Activated CD8-positive, alpha-beta T cell treated with anti-CD3 and anti-CD28 coated beads, Interleukin-2, amount 10 ng/mL, durations not matched to agents 7 days and 5 days (primary cell): ENCODE measurements around the gene C6orf52. TPM values are rescaled to one million over a fixed set of nuclear protein-coding genes. Genes with fewer than 3 reads are reported as not detected.
"Not testable (repeated sequence)": the region's sequence is repeated elsewhere in the genome, so short reads cannot be mapped to it uniquely, and the experiment has no call there.

Experiments
- ATAC-seq: fragments of 150-1000 bp; cut with Tn5 transposase; one replicate; pipeline ENCODE4 v1.10.0; 2021; ENCODE audit warnings: moderate library complexity
- CTCF ChIA-PET: fragments of 350-600 bp; sonication (Branson Sonifier 250); formaldehyde crosslinking; loops from one replicate; lab custom pipeline; 2021; ENCODE audit warnings: antibody characterized with exemption; lab: Charles Lee
- POLR2A ChIA-PET: fragments of 350-600 bp; sonication (Branson Sonifier 250); formaldehyde crosslinking; loops from one replicate; lab custom pipeline; 2021; ENCODE audit warnings: antibody characterized with exemption; lab: Charles Lee
- DNase-seq: peaks from one replicate; pipeline ENCODE4 v3.0.0-alpha.2; 2020
- H3K27ac Mint-ChIP-seq: one replicate; pipeline ENCODE4 v1.8.0; 2021; ENCODE audit warnings: mild to moderate bottlenecking, mixed read lengths
- H3K27me3 Mint-ChIP-seq: one replicate; pipeline ENCODE4 v1.8.0; 2021; ENCODE audit warnings: low read depth, mixed read lengths
- H3K36me3 Mint-ChIP-seq: one replicate; pipeline ENCODE4 v1.8.0; 2021; ENCODE audit warnings: low read depth, mixed read lengths
- H3K4me1 Mint-ChIP-seq: one replicate; pipeline ENCODE4 v1.8.0; 2021; ENCODE audit warnings: low read depth, mixed read lengths
- H3K4me3 Mint-ChIP-seq: one replicate; pipeline ENCODE4 v1.8.0; 2021; ENCODE audit warnings: mild to moderate bottlenecking, mixed read lengths
- H3K9me3 Mint-ChIP-seq: one replicate; pipeline ENCODE4 v1.8.0; 2022; ENCODE audit warnings: mixed read lengths; ENCODE audit not compliant: insufficient read depth
- total RNA-seq, 2 experiments: library from RNA; stranded (reverse); gene quantifications; one replicate each; pipeline ENCODE4 v1.2.3, GENCODE V29; 2021

Gene C6orf52
- 1 to 10 TPM; 2.3 to 2.9 TPM for total RNA-seq

DNA sequence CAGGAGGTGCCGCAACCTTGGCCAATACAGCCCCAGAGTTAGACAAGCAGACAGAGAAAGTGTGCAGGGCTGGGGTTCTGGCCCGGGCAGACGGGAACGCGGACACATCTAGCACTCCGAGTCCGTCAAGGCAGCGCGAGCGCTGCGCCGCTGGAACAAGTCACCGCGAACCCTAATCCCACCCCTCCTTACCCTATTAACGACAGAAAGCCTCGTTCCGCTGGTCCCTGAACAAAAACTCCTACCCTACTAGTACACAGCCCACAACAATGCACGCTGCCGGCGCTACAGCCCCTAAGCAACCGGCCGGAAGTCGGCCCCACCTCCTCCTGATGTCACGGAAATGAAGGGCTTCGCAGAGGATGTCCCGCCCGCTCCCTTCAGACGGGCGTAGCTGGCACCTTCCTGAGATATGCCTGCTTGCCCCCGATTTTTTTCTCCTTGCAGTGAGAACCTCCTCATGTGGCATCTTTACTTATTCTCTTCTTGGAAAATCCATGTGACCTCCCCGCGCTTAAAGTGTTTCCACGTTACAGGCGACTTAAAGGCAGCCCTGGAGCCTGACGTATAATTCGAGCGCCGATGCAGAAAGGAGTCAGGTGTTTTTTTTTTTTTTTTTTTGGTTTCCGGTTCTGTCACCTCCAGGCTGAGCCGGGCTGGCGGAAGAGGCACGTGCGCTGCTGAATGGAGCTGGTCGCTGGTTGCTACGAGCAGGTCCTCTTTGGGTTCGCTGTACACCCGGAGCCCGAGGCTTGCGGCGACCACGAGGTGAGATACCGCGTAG, at the start of gene C6orf52, which contains the start of gene PAK1IP1:
Gene C6orf52, minus strand, starts transcription at position 315 of the 784 bp plus-strand sequence. CDS start 7,066 bp downstream, outside the sequence.
Gene PAK1IP1, plus strand, starts transcription at position 671 of the 784 bp plus-strand sequence. Its CDS starts 14 bp downstream, at position 685.
- ChIA-PET CTCF (interaction anchor here (0.9 to 3.1 kb wide), 8 partner anchors 26 to 216 kb away, joined by 3 to 23 read pairs (median 4); no protein-coding TSS in a partner anchor), POLR2A (interaction anchor here (0.6 to 2.5 kb wide), 13 partner anchors 11 to 270 kb away, joined by 3 to 43 read pairs (median 4); partner anchors contain the start of gene TMEM14C)
- Mint-ChIP-seq H3K36me3 (peaks cover 32% of the 10 kb centered on the region), H3K4me1 (peaks cover 31% of the 10 kb centered on the region), H3K9me3 (no peaks in the 10 kb centered on the region), H3K27ac (peak within 1 kb of the TSS; percentile 100), H3K4me3 (peak within 1 kb of the TSS; percentile 94), H3K27me3 (no peaks in the 10 kb centered on the region)
- ATAC-seq (peak; percentile 93), DNase-seq (peak; percentile 97)

DNA sequence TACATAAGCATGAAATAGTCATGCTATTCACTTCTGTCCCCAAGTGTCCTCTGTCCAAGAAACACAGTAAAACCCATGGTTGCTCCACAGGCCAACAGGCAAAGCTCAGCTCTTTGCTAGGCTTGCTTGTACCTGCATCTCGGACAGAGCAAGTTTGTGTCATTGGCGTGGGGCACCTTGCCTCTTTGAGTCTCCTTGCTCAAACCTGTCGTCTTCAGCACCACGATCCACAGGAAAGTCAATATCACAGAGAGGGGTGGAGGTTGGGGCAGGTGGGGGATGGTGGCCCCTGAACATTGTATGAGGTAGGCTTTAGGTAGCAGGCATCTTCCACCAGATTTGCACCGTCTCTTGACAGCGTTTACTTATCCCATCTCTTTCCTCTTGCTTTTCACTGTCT, 49.1 kb upstream of the C6orf52 start:
- H3K4me3 Mint-ChIP-seq, result no peak overlapping the region
- ChIA-PET CTCF (interaction anchor here (1.1 kb wide), 1 partner anchor 22 kb away, joined by 4 read pairs; no protein-coding TSS in a partner anchor), POLR2A (no interaction called here)
- DNase-seq, result no peak
- no peaks in the 10 kb centered on the region for H3K9me3 Mint-ChIP-seq
- H3K4me1 Mint-ChIP-seq, result peaks cover 18% of the 10 kb centered on the region
- H3K27me3 Mint-ChIP-seq, result no peaks in the 10 kb centered on the region
- no peak for ATAC-seq
- no peak overlapping the region for H3K27ac Mint-ChIP-seq
- peaks cover 15% of the 10 kb centered on the region for H3K36me3 Mint-ChIP-seq

DNA sequence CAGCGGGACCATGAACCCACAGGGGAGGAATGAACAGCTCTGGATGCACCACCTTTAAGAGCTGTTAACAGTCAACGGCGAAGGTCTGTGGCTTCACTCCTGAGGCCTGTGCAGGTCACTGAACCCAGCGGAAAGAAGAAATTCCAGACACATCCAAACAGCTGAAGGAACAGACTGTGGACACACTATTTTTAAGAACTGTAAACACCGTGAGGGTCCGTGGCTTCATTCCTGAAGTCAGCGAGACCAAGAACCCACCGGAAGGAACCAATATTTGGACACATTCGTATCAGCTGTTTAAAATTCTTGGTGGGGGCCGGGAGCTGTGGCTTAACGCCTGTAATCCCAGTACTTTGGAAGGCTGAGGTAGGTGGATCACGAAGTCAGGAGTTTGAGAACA, 47.8 kb upstream of the C6orf52 start:
- H3K4me1 Mint-ChIP-seq, result peaks cover 17% of the 10 kb centered on the region
- H3K27ac Mint-ChIP-seq, result no peak overlapping the region
- no peaks in the 10 kb centered on the region for H3K9me3 Mint-ChIP-seq
- H3K27me3 Mint-ChIP-seq, result no peaks in the 10 kb centered on the region
- ATAC-seq (no peak), DNase-seq (no peak)
- H3K36me3 Mint-ChIP-seq, result peaks cover 8% of the 10 kb centered on the region
- CTCF ChIA-PET, result interaction anchor here (1.1 to 1.4 kb wide), 2 partner anchors 17 to 21 kb away, joined by 4 to 5 read pairs; no protein-coding TSS in a partner anchor
- POLR2A ChIA-PET, result interaction anchor here (1.1 to 2.0 kb wide), 2 partner anchors 21 to 23 kb away, joined by 3 to 7 read pairs; no protein-coding TSS in a partner anchor
- H3K4me3 Mint-ChIP-seq, result no peak overlapping the region

DNA sequence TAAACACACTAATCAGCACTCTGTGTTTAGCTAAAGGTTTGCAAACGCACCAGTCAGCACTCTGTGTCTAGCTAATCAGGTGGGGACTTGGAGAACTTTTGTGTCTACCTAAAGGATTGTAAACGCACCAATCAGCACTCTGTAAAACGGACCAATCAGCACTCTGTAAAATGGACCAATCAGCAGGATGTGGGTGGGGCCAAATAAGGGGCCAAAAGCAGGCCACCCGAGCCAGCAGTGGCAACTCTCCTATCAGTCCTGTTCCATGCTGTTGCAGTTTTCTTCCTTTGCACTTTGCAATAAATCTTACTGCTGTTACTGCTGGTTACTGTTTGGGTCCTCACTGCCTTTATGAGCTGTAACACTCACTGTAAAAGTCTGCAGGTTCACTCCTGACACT, 47.2 kb upstream of the C6orf52 start:
- H3K4me3 Mint-ChIP-seq, H3K27ac Mint-ChIP-seq, ATAC-seq, H3K27me3 Mint-ChIP-seq, H3K9me3 Mint-ChIP-seq, H3K36me3 Mint-ChIP-seq, DNase-seq: not testable (repeated sequence)
- POLR2A ChIA-PET, result interaction anchor here (1.1 to 2.0 kb wide), 2 partner anchors 21 to 22 kb away, joined by 3 to 7 read pairs; no protein-coding TSS in a partner anchor
- H3K4me1 Mint-ChIP-seq, result peaks cover 13% of the 10 kb centered on the region
- CTCF ChIA-PET, result interaction anchor here (1.4 kb wide), 1 partner anchor 18 kb away, joined by 5 read pairs; no protein-coding TSS in a partner anchor

DNA sequence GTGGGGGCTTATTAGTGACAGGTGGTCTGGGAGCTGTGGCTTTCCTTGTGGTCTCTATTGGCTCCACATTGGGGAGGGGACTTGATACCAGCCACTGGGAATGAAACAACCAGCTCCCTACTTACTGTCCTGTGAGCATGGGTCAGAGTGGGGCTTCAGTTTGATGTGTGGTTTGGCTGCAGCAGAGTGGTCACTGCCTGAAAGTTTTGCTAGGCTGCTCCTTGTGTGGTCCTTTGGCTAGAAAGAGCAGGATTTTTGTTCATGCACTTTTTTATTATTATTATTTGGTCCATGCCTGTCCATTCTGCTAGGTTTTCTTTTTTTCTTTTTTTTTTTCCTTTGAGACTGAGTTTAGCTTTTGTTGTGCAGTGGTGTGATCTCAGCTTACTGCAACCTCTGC, 45.6 kb upstream of the C6orf52 start:
- CTCF ChIA-PET, result no interaction called here
- Mint-ChIP-seq H3K4me3 (no peak overlapping the region), H3K9me3 (no peaks in the 10 kb centered on the region), H3K27ac (no peak overlapping the region), H3K36me3 (peaks cover 5% of the 10 kb centered on the region), H3K27me3 (no peaks in the 10 kb centered on the region), H3K4me1 (peaks cover 2% of the 10 kb centered on the region)
- no peak for ATAC-seq
- POLR2A ChIA-PET, result no interaction called here
- no peak for DNase-seq

DNA sequence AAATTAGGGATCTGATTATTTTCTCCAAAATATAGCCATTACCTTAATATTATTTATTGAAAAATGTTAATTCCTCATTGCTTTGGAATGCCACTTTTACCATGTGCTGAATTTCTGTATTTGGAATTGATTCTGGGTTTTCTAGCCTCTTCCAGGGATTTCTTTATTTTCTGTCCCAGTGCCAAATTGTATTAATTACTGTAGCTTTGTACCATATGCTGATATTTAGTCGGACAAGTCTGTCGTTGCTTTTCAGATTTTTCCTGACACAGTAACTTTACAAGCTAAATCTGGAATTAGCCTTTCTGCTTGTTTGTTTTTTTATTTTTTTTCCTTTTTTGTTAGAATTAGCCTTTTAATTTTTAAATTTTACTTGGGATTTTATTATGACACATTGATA, 42.3 kb upstream of the C6orf52 start:
- Mint-ChIP-seq H3K27ac (no peak overlapping the region), H3K27me3 (no peaks in the 10 kb centered on the region), H3K36me3 (peaks cover 14% of the 10 kb centered on the region), H3K9me3 (no peaks in the 10 kb centered on the region), H3K4me3 (no peak overlapping the region), H3K4me1 (no peaks in the 10 kb centered on the region)
- CTCF ChIA-PET, result no interaction called here
- DNase-seq (no peak), ATAC-seq (no peak)
- POLR2A ChIA-PET, result no interaction called here

DNA sequence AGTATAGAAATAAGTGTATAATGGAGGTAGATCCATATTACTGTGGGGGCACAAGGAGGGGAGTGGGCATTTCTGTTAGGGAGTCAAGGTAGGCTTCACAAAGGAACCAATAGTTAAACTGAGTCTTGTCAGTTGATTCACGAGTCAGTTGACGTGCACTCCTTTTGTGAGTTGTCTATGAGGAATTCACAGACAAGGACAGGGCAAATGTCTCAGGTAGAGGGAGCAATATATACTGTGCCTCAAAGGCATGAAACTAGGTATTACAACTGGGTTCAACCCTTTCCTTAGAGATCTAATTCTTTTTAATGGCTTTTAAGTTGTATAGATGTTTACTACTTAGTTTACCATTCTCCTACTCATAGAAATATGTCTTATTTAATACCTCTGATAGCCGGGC, 39.4 kb upstream of the C6orf52 start:
- POLR2A ChIA-PET, result interaction anchor here (2.0 kb wide), 1 partner anchor 13 kb away, joined by 7 read pairs; no protein-coding TSS in a partner anchor

DNA sequence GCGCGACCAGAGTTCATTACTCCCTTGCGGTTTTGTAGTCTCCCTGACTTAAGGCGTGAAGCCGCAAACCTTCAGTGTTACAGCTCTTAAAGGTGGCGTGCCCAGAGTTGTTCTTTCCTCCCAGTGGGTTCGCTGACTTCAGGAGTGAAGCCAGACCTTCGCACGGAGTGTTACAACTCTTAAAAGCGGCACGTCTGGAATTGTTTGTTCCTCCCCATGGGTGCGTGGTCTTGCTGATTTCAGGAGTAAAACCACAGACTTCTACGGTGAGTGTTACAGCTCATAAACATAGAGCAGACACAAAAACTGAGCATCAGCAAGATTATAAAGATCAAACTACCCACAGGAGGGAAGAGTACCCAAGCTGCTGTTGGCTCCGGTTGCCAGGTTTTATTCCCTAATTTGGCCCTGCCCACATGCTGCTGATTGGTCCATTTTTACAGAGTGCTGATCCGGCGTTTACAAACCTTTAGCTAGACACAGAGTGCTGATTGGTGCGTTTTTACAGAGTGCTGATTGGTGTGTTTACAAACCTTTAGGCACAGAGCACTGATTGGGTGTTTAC, 38.8 kb upstream of the C6orf52 start:
- peak; percentile 30 for ATAC-seq
- no peaks in the 10 kb centered on the region for H3K27me3 Mint-ChIP-seq
- H3K4me1 Mint-ChIP-seq, result no peaks in the 10 kb centered on the region
- no peaks in the 10 kb centered on the region for H3K9me3 Mint-ChIP-seq
- POLR2A ChIA-PET, result interaction anchor here (1.1 to 2.0 kb wide), 3 partner anchors 12 to 14 kb away, joined by 3 to 7 read pairs (median 5); no protein-coding TSS in a partner anchor
- H3K4me3 Mint-ChIP-seq, result no peak overlapping the region
- no peak overlapping the region for H3K27ac Mint-ChIP-seq
- H3K36me3 Mint-ChIP-seq, result peaks cover 24% of the 10 kb centered on the region
- CTCF ChIA-PET, result interaction anchor here (1.5 kb wide), 1 partner anchor 9 kb away, joined by 6 read pairs; no protein-coding TSS in a partner anchor
- no peak for DNase-seq

More for the DNA sequence above, 39.4 kb upstream of the C6orf52 start:
- H3K36me3 Mint-ChIP-seq, result peaks cover 22% of the 10 kb centered on the region
- H3K4me1 Mint-ChIP-seq, result no peaks in the 10 kb centered on the region
- CTCF ChIA-PET, result interaction anchor here (1.2 to 1.5 kb wide), 2 partner anchors 10 to 256 kb away, joined by 3 to 6 read pairs; no protein-coding TSS in a partner anchor
- no peak for ATAC-seq
- no peaks in the 10 kb centered on the region for H3K9me3 Mint-ChIP-seq
- no peak overlapping the region for H3K27ac Mint-ChIP-seq
- no peaks in the 10 kb centered on the region for H3K27me3 Mint-ChIP-seq
- H3K4me3 Mint-ChIP-seq, result no peak overlapping the region
- DNase-seq, result no peak

DNA sequence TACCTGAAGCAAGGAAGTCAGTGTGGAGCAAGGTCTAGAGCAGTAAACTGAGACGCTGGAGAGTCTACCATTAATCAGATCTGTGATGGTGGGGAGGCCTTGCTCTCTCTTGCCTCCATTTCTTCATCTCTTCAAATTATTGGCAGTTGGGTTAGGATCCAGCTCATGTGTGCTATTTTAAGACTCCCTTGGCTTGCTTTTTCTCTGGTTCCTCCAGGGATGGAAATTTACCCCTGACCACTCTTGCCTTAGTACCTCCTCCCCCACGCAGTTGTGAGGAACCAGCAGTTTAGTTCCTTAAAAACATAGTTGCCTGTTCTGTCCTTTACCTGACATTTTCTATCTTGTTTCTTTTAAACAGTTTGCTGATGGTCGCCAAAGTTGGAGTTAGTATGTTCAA, 35.8 kb upstream of the C6orf52 start:
- CTCF ChIA-PET, result interaction anchor here (1.1 kb wide), 1 partner anchor 23 kb away, joined by 3 read pairs; no protein-coding TSS in a partner anchor
- H3K9me3 Mint-ChIP-seq, result no peaks in the 10 kb centered on the region
- ATAC-seq, result no peak
- POLR2A ChIA-PET, result no interaction called here
- no peak overlapping the region for H3K27ac Mint-ChIP-seq
- H3K36me3 Mint-ChIP-seq, result peaks cover 40% of the 10 kb centered on the region
- no peaks in the 10 kb centered on the region for H3K27me3 Mint-ChIP-seq
- DNase-seq, result no peak
- peaks cover 3% of the 10 kb centered on the region for H3K4me1 Mint-ChIP-seq
- no peak overlapping the region for H3K4me3 Mint-ChIP-seq

DNA sequence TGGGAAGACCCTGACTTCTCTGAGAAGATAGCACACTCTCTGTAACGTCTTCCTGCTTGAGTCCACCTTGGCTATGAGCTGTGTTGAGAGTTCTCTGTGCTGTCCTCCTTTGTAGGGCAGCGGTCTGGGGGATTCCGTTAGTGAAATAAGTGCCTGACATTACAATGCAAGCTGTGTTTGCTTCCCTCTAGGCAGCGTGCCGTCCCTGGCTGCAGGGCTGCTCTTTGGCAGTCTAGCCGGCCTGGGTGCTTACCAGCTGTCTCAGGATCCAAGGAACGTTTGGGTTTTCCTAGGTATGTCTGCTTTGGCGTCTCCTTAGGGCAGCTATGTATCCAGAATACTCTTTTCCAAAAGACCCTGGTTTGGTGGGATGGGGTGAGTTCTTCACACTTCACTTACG, 31.3 kb upstream of the C6orf52 start:
- peak overlapping the region; percentile 39 for H3K27ac Mint-ChIP-seq
- H3K36me3 Mint-ChIP-seq, result peaks cover 34% of the 10 kb centered on the region
- POLR2A ChIA-PET, result no interaction called here
- CTCF ChIA-PET, result interaction anchor here (0.9 to 1.6 kb wide), 2 partner anchors 31 to 33 kb away, joined by 3 to 4 read pairs; partner anchors contain the start of gene PAK1IP1
- no peaks in the 10 kb centered on the region for H3K9me3 Mint-ChIP-seq
- H3K4me1 Mint-ChIP-seq, result peaks cover 44% of the 10 kb centered on the region
- ATAC-seq, result no peak
- H3K4me3 Mint-ChIP-seq, result no peak overlapping the region
- no peaks in the 10 kb centered on the region for H3K27me3 Mint-ChIP-seq
- no peak for DNase-seq

DNA sequence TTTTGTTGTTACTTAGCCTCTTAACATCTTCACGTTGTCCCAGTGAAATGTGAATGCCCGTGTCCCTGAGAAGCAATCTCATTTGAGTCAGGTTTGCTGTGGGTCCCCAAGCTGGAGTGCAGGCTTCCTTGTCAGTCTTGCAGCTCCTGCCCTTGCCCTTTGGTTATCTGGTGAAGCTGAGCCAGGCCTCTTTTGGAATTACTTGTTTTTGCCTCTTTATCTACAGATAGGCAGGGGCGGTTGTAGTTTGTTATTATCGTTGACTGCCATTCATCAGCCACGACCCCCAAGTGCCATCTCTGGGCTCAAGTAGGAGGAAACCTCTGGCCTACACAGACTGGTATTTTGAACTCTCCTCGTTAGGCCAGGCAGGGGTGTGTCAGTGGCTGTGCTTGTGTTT, 30.6 kb upstream of the C6orf52 start:
- no peaks in the 10 kb centered on the region for H3K9me3 Mint-ChIP-seq
- DNase-seq (no peak), ATAC-seq (no peak)
- H3K4me3 Mint-ChIP-seq, result no peak overlapping the region
- H3K36me3 Mint-ChIP-seq, result peaks cover 27% of the 10 kb centered on the region
- H3K27ac Mint-ChIP-seq, result no peak overlapping the region
- POLR2A ChIA-PET, result no interaction called here
- peaks cover 45% of the 10 kb centered on the region for H3K4me1 Mint-ChIP-seq
- H3K27me3 Mint-ChIP-seq, result no peaks in the 10 kb centered on the region
- CTCF ChIA-PET, result interaction anchor here (1.6 kb wide), 1 partner anchor 34 kb away, joined by 4 read pairs; no protein-coding TSS in a partner anchor
